Nephron progenitor cell (in vitro differentiated cells): Measurements from ENCODE around the gene ATG9B.
A peak's percentile ranks its signal among the peaks of the same experiment; 100 is the strongest.

Experiments used
- DNase-seq: peaks from one replicate; pipeline ENCODE4 v3.0.0; 2021
- H3K27ac Mint-ChIP-seq: 2 replicates; pipeline ENCODE4 v1.8.0; 2021; ENCODE audit warnings: mild to moderate bottlenecking, moderate library complexity, mixed read lengths
- H3K27me3 Mint-ChIP-seq: 2 replicates; pipeline ENCODE4 v1.8.0; 2021; ENCODE audit warnings: mild to moderate bottlenecking, low read depth, mixed read lengths; ENCODE audit not compliant: poor library complexity
- H3K36me3 Mint-ChIP-seq: 2 replicates; pipeline ENCODE4 v1.8.0; 2021; ENCODE audit warnings: low read depth, mixed read lengths
- H3K4me1 Mint-ChIP-seq: 2 replicates; pipeline ENCODE4 v1.8.0; 2021; ENCODE audit warnings: mixed read lengths
- H3K4me3 Mint-ChIP-seq: 2 replicates; pipeline ENCODE4 v1.8.0; 2021; ENCODE audit warnings: mild to moderate bottlenecking, moderate library complexity, mixed read lengths
- H3K9me3 Mint-ChIP-seq: 2 replicates; pipeline ENCODE4 v1.8.0; 2021; ENCODE audit warnings: mild to moderate bottlenecking, moderate library complexity, mixed read lengths
- TF ChIP-seq, protein P1 (sequence below): fragments of 200-600 bp; sonication (generic); IDR thresholded peaks from 2 replicates; pipeline ENCODE4 v1.5.0; 2021; ENCODE audit warnings: antibody characterized with exemption

Gene ATG9B

DNA sequence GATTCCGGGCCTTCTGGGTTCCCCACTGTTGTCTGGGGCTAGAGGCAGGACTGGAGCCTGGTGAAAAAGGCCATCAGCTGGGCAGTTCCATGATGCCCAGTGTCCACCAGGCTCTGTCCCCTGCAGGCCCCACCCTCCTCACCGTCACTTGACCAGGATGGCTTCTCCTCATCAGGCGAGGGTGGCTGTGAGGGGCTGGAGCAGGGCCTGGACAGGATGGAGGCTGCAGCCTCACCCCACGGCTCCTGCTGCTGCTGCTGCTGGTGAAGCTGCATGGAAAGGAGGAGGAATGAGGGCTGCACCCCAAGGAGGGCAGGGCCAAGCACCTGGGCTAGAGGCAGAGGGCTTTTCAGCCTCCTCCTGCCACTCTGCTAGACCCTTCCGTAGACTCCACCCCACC lies 8.3 kb downstream of the ATG9B start:
- Mint-ChIP-seq H3K27me3 (peaks cover 48% of the 10 kb centered on the region), H3K4me3 (no peak overlapping the region), H3K27ac (no peak overlapping the region), H3K36me3 (peaks cover 11% of the 10 kb centered on the region), H3K4me1 (peaks cover 64% of the 10 kb centered on the region), H3K9me3 (no peaks in the 10 kb centered on the region)
- DNase-seq, result no peak
- TF ChIP-seq, protein P1, sequence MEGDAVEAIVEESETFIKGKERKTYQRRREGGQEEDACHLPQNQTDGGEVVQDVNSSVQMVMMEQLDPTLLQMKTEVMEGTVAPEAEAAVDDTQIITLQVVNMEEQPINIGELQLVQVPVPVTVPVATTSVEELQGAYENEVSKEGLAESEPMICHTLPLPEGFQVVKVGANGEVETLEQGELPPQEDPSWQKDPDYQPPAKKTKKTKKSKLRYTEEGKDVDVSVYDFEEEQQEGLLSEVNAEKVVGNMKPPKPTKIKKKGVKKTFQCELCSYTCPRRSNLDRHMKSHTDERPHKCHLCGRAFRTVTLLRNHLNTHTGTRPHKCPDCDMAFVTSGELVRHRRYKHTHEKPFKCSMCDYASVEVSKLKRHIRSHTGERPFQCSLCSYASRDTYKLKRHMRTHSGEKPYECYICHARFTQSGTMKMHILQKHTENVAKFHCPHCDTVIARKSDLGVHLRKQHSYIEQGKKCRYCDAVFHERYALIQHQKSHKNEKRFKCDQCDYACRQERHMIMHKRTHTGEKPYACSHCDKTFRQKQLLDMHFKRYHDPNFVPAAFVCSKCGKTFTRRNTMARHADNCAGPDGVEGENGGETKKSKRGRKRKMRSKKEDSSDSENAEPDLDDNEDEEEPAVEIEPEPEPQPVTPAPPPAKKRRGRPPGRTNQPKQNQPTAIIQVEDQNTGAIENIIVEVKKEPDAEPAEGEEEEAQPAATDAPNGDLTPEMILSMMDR, result no peak

DNA sequence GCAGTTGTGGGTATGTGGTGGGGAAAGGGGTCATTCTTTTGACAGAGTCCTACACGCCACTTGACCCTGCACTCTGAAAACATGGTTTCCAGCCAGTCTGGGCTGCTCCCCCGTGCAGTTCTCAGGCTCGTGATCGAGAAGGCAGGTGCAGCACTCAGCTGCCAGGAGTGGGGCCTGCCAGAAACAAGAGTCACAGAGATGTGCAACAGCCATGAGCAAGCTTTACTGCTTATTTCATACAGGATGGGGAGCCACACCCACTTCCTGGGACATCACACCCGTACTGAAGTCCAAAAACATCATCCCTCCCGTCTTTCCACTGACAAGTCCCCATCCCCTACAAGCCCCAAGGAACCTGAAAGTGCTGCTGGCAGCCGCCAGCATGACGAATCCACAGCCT lies 9.3 kb downstream of the ATG9B start:
- Mint-ChIP-seq H3K9me3 (no peaks in the 10 kb centered on the region), H3K27ac (no peak overlapping the region), H3K36me3 (peaks cover 11% of the 10 kb centered on the region), H3K4me3 (peak overlapping the region; percentile 21), H3K27me3 (peaks cover 45% of the 10 kb centered on the region), H3K4me1 (peaks cover 64% of the 10 kb centered on the region)
- DNase-seq, result no peak
- TF ChIP-seq, protein P1, result no peak

DNA sequence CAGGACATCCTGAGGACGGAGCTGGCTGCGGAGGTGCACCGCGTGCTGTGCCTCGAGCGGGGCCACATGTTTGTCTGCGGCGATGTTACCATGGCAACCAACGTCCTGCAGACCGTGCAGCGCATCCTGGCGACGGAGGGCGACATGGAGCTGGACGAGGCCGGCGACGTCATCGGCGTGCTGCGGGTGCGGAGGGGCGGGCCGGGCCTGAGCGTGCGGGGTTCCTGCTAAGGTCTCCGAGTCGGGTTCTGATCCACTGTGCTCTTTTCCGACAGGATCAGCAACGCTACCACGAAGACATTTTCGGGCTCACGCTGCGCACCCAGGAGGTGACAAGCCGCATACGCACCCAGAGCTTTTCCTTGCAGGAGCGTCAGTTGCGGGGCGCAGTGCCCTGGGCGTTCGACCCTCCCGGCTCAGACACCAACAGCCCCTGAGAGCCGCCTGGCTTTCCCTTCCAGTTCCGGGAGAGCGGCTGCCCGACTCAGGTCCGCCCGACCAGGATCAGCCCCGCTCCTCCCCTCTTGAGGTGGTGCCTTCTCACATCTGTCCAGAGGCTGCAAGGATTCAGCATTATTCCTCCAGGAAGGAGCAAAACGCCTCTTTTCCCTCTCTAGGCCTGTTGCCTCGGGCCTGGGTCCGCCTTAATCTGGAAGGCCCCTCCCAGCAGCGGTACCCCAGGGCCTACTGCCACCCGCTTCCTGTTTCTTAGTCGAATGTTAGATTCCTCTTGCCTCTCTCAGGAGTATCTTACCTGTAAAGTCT lies 10.4 kb downstream of the ATG9B start:
- H3K27ac Mint-ChIP-seq, result no peak overlapping the region
- peak; percentile 58 for DNase-seq
- TF ChIP-seq, protein P1, result no peak
- H3K9me3 Mint-ChIP-seq, result no peaks in the 10 kb centered on the region
- peak overlapping the region; percentile 63 for H3K4me3 Mint-ChIP-seq
- H3K36me3 Mint-ChIP-seq, result peaks cover 11% of the 10 kb centered on the region
- peaks cover 60% of the 10 kb centered on the region for H3K4me1 Mint-ChIP-seq
- peaks cover 37% of the 10 kb centered on the region for H3K27me3 Mint-ChIP-seq

DNA sequence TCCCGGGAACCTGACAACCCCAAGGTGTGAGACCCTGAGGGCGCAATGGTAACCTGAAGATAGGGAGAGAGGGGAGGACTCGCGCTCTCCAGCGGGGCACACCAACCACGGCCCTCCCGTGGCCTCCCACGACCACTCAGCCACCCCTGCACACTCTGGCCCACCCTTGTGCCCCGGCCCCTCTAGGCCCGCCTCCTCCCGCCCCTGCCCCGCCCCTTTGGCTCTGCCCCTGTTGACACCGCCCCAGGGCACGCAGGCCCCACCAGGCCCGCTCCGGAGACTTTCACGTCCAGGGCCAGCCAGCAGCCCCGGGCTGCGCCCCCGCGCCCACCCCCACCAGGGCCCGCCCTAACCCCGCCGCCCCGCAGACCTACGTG lies 10.9 kb downstream of the ATG9B start:
- H3K27ac Mint-ChIP-seq, result no peak overlapping the region
- peaks cover 11% of the 10 kb centered on the region for H3K36me3 Mint-ChIP-seq
- H3K27me3 Mint-ChIP-seq, result peaks cover 35% of the 10 kb centered on the region
- H3K9me3 Mint-ChIP-seq, result no peaks in the 10 kb centered on the region
- TF ChIP-seq, protein P1, result no peak
- H3K4me3 Mint-ChIP-seq, result no peak overlapping the region
- H3K4me1 Mint-ChIP-seq, result peaks cover 61% of the 10 kb centered on the region
- DNase-seq, result no peak

DNA sequence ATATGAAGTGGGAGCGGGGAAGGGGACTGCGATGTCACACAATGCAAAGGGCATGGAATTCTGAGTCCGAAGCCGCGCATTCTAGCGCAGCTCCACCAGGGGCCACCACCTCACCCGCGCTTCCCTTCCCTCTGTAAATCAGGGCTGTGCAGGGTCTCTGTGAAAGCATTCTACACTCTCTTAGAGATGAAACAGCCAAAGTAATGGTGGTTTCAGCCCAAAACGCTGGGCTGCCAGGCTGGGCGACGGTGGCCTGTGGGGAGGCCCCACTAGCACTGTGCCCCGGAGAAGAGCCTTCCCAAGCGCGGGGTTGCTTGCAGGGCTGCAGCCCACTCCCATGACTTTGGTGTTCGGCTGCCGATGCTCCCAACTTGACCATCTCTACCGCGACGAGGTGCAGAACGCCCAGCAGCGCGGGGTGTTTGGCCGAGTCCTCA lies 11.4 kb downstream of the ATG9B start:
- peaks cover 31% of the 10 kb centered on the region for H3K27me3 Mint-ChIP-seq
- H3K4me3 Mint-ChIP-seq, result peak overlapping the region; percentile 58
- H3K36me3 Mint-ChIP-seq, result peaks cover 11% of the 10 kb centered on the region
- H3K9me3 Mint-ChIP-seq, result no peaks in the 10 kb centered on the region
- peak; percentile 58 for DNase-seq
- no peak overlapping the region for H3K27ac Mint-ChIP-seq
- TF ChIP-seq, protein P1, result peak; percentile 55
- peaks cover 61% of the 10 kb centered on the region for H3K4me1 Mint-ChIP-seq
